Activated effector memory CD4-positive, alpha-beta T cell treated with anti-CD3 and anti-CD28 coated beads, Interleukin-2, amount 50 U/mL, for 16 hours (primary cell): ENCODE data around the gene PPP1R8.

ENCODE experiments used
- DNase-seq: peaks from one replicate; pipeline ENCODE4 v3.0.0-alpha.2; 2020

Gene PPP1R8

DNA sequence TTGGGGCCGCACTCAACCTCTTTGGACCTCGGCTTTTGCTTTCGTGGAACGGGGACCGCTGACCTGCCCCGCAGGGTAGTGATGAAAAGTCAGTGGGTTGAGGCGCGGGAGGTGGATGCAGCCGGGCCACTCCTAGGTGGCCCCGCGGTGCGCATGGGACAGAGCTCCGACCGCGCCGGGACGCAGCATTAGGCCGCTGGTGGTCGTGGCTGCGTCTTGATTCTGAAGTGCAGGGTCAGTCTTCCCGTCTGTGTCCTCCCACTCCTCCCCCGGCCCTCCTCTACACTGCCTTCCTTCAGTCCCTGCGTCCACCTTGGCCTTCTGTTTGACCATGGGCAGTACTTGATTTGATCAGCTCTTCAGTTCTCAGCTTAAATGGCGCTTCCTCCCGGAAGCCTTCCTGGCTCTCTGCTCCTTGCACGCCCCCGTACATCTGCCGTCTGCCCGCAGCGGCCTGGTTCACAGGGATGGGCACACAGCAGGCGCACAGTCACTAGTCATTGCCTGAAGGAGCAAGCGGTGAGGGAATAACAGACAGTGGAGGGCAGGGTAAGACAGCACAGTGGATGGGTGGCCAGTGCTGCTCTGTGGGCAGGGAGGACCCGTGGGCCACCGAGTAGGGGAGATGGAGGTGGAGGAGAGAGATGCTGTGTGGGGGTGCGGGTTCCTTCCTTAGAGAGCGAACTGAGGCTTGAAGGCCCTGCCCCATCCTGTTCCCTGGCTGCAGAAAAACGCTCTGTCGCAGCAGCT, 42.4 kb downstream of the PPP1R8 start:
- DNase-seq = peak; percentile 76

DNA sequence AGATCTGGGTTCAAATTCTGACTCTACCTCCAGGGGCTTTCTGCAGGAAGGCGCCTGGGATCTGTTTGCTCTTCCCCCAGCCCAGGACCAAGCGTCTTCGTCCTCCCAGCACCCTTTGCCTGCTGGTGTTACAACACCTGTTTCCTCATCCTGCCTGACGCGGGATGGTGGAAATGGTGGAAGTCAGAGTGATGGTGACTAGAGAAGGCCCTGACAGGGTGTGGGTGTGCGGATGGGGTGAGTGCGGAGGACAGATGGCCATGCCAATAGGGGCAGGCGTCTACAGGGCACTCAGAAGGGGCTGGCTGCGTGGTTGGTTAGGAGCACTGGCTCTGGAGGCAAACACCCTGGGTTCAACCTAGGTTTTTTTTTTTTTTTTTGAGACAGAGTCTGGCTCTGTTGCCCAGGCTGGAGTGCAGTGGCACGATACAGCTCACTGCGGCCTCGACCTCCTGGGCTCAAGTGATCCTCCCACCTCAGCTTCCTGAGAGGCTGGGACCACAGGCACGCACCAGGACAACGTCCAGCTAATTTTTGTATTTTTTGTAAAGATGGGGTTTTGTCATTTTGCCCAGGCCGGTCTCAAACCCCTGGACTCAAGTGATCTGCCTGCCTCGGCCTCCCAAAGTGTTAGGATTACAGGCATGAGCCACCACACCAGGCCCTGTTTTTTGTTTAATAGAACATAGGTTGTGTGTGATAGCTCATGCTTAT, 43.2 kb downstream of the PPP1R8 start:
- no peak for DNase-seq

DNA sequence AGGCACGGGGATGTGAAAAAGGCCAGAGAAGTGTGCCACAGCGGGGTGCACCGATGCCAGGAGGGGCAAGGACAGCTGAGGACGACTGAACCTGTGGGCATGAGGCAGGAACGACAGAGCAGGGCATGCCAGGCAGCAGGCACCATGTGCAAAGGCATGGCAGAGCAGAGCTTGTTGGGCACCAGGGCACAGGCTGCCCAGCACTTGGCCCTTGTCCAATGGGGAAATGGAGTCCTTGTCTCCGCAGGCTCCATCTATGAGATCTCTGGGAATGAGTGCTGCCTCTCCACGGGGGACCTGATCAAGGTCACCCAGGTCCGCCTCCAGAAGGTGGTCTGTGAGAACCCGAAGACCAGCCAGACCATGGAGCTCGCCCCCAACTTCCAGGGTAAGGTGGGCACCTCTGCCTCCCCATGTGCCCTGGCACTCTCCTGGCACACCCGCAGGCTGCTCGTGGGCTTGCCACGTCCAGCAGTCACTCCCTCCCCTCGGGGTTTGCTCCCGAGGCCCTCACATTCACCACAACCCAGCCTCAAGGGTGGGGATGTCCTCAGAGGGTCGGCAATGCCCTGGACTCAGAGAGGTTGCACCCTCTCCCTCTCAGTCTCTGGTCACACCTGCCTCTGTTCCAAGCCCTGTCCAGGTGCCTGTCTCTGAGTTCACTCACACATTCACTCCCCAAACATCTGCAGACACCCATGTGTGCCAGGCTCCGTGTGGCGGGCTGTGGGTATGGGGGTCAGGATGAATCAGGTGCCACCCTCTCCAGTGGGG, 45.9 kb downstream of the PPP1R8 start:
- DNase-seq = no peak

DNA sequence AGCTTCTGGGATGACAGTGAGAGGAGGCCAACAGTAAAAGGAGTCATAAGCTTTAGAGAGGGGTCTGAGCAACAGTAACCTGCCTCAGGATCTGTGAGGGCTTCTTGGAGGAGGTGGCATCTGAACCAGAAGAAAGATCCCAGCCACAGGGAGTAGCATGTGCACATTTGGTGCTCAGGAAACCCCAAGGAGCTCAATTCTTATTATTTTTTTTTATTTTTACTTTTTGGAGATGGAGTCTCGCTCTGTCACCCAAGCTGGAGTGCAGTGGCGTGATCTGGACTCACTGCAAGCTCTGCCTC, 46.5 kb downstream of the PPP1R8 start:
- no peak for DNase-seq

DNA sequence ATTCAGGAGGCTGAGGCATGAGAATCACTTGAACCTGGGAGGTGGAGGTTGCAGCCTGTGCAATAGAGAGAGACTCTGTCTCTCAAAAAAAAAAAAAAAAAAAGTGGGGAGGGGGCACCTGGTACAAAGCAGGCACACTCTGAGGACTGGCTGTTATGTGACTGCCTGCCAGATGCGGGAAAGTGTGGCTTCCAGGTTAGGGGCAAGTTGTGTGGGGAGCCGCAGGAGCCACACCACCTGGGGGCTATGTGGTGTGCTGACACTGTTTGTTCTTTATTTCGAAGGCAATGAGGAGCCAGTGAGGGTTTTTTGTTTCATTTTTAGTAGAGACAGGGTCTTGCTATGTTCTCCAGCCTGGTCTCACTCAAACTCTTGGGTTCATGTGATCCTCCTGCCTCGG, 47.5 kb downstream of the PPP1R8 start:
- DNase-seq = no peak

DNA sequence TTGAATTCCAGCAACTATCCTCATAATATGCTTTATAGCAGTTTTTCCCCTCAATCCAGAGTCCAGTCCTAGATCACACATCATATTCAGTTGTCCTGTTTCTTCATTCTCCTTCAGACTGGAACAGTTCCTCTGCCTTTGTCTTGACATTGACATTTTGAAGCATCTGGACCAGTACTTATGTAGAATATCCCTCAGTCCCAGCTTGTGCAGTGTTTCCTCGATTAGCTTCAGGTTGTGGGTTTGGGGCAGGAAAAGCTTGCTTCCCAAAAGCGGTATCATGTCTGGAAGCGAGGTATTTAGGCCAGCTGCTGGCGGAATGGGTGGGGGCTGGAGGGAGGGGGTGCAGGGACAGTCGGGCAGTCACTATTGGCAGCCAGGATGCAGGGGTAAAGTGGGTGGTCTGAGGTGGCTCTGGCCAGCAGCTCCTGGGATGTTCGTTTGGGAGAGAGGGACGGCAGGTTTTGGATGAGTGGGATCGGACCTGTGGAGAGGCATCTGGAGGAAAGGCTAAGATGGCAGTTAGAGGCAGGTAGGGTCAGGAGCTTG, 48.3 kb downstream of the PPP1R8 start:
- DNase-seq = no peak

DNA sequence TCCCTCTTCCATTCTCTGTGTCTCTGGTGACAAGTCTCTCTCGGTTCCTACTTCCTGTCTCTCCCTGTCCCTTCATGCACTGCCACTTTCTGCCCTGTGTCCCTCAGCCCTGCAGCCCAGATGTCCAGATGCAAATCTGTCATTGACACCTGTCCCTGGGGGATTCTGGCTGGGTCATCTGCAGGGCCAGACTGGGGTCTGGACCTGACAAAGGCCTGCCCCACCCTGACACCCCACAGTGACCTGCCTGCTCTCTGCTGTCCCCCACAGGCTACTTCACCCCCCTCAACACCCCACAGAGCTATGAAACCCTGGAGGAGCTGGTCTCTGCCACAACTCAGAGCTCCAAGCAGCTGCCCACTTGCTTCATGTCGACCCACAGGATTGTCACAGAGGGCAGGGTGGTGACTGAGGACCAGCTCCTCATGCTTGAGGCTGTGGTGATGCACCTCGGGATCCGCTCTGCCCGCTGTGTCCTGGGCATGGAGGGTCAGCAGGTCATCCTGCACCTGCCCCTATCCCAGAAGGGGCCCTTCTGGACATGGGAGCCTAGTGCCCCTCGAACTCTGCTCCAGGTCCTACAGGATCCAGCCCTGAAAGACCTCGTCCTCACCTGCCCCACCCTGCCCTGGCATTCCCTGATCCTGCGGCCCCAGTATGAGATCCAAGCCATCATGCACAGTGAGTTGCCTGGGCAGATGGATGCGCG, 48.9 kb downstream of the PPP1R8 start:
- DNase-seq = no peak

DNA sequence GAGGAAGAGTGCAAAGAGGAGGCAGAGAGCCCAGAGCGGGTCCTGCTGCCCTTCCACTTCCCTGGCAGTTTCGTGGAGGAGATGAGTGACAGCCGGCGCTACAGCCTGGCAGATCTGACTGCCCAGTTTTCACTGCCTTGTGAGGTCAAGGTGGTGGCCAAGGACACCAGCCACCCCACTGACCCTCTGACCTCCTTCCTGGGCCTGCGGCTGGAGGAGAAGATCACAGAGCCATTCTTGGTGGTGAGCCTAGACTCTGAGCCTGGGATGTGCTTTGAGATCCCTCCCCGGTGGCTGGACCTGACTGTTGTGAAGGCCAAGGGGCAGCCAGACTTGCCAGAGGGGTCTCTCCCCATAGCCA, 51.9 kb downstream of the PPP1R8 start:
- DNase-seq = no peak

DNA sequence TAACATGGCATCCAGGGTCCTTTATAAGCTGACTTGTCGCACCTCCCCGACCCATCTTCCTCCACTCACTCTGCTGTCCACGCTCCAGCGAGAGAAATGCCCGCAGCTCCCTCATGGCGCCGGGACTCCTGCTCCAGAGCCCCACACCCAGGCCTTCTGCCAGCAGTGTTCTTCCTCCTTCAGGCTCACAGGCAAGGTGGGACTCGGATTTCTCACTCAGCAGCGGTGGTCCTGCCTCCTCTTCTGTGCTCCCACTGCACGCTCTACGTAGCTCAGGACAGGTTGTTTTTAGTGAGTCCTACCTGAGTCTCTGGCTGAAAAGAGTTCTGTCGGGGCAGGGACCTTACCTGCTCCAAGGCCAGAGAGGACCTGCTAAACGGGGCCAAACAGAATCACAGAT, 53.0 kb downstream of the PPP1R8 start:
- no peak for DNase-seq

DNA sequence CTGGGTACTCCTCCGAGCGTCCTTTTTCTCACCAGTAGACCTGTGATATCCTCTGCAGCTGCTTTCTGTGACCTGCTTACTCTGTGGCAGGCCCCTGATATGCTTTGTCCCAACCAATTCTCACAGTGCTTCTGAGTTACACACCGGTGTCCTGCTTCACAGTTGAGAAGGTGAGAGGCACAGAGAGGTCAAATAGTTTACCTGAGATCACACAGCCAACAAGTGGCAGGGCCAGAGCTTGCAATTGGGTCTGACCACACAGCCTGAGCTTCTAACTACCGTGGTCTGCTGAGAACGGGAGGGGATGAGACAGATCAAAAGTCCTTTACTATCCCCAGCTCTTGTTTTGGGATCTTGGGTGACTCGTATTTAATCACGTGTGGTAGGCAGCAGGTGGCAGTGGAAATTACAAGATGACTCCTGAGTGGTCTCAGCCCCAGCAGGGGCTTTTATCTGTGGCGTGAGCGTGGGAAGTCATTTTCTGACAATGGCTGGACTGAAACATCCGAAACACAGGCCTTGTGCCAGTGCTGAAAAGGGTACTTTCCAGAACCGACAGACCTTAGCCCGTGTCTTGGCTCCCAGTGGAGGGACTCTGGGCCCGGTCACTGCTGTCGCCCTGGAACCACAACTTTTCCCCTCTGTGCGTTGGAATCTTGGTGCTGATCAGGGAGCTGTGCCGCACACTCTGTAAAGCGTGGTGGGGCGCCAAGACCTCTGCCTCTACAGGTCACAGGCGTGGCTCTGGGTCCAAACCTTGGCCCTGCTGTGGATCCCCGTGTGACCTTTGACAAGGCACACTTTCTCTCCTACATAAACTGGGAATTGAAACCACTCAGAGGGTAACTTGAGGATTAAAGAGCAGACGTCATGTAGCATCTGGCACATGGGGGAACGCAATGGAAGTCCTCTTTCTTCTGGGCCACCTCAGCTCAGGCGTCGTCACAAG, 53.7 kb downstream of the PPP1R8 start:
- no peak for DNase-seq

DNA sequence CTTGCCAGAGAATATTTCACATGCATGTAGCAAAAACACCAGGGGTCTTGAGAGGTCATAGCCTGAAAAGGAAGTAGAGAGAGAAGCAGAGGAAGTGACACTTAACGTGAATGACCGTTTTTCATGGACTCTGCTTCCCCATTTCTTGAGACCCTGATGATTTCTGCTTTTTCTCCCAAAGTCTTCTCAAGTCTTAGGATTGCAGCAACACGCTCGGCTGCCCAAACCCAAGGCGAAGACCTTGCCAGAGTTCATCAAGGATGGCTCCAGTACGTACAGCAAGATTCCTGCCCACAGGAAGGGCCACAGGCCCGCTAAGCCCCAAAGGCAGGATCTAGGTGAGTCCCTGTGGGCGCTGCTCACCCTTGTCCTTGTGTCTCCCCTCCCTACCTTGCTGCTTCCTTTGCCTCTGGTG, 54.5 kb downstream of the PPP1R8 start:
- no peak for DNase-seq

DNA sequence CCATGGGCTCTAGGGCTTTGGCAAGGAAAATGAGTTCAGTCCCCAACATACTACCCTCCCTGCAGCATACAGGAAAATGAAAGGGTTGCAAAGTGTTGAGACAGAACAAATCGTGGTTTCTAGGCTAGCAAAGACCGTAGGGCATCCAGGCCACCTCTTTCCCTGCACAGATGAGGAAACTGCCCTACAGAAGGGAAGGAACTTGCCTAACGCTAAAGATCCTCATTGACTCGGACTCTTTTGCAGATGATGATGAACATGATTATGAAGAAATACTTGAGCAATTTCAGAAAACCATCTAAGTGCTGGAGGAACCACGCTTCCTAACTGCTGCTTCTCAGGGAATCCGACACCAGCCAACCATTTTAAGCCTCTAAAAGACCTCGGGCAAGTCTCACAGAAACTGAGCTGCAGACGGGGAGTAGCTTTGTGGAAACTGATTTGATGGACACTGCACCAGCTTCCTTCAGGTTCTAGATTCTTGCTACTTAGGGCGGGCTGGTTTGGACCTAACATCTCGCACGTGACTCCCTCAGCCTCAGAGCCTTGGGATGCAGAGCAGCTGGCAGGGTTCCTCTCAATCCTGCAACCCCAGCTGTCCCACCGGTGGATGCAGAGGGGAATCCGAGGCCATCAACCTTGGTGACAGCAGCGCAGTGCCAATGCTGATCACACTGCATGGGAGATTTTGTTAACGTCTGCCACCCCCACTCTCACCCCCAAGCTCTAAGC, 55.2 kb downstream of the PPP1R8 start:
- DNase-seq = no peak

DNA sequence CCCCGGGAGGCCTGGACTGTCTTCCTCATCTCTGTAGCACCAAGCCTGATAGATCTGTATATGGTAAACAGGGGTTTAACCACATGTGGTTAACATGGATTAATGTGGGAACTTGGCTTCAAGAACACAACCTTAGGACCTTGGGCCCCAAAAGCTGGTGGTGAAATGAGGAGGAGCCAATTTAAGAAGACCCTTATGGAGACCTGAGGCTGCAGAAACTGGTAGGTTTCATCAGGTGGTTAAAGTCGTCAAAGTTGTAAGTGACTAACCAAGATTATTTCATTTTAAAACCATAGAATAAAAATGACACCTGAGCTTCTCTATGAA, 55.7 kb downstream of the PPP1R8 start:
- no peak for DNase-seq

DNA sequence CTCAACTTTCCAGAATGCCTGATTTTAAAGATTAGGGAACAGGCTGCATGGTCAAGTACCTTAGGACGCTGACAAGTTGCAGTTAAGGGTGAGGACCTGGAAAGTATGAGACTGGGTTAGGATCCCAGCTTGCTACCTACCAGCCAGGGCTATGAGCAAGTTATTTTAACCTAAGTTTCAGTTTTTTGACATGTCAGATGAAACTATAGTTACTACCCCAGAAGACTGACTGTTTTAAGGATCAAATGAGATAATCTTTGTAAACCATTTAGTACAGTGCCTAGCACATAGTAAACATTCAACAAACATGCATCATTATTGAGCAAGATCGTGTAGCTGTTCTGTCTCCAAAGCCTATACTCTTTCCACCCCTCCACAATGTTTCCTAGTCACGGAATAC, 56.2 kb downstream of the PPP1R8 start:
- no peak for DNase-seq

DNA sequence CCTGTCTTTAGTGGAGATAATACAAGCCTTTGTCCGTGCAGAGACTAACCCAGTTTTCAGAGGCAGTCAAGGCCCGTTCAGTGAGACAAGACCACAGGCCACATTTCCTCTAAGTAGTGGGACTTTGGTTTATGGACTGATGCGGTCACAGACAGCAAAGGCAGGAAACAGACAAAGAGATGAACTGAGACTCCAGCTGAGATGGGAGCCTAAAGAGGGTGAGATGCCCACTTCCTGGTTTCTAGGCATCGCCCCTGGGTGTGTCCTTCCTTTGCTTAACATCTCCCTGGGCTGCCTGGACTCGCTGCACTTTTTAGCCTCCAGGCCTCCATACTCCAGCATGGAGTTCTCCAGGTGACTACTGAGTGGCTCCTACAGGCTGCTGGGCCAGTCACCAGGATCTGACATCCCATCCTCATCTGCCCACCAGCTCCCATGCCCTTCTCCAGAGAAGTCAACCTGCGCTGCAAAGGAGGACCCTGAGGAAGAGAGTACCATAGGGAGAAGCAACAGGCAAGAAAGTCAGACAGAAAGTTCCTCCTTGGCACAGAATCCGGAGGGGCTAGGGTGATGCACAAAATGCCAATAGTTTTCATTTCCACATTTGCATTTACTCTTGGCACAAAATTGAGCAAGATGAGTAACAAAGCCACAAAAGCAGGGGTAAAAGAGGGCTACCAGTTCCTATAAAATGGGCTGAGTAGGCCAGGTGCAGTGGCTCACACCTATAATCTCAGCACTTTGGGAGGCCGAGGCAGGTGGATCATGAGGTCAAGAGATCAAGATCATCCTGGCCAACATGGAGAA, 56.8 kb downstream of the PPP1R8 start:
- peak; percentile 72 for DNase-seq

DNA sequence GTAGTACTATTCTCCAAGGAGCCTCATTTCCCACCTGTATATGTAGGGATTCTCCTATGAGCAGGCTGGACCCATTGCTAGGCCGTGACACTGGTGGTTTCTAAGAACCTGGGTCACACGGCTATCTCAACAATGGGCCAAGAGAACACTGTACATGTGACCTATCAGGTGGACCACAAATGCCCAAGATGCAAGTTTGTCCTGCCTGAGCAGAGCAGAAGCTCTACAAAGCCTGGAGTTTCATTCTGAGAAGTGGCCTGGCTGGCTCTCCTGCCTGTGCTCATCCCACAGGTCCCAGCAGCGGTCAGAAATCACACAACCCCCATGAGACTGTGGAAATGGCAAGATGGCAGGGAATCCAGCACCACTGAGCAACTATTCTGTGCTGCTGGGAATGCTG, 58.9 kb downstream of the PPP1R8 start:
- DNase-seq = no peak

DNA sequence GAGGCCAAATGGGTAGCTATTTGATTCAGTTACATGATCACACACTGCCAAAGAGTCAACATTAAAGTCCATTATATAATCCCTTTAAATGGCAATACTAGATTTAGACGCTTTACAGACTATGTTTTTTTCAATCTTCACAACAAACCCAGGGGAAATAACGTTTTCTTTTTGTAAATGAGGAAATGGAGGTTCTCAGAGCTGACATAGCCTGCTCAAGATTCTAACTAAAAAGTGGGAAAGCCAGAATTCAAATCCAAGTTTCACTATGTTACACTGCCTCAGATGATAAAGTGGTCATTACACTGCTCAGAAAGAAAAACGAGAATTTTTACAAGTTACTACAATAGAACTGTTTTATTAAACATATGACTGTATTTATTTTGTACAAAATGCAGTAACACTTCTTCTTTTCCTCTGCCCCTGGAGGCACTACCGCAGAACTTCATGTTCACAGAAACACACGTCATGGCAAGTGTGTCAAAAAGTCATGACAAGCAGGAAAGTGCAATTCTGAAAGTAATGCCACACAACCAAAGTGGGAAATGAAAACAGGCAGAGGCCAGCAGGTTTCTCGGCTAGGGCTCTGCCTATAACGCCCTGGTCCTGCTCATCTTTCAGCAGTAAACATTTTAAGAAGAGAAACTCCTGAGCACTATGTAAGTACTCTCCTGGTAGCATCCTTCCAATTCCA, 60.8 kb downstream of the PPP1R8 start:
- DNase-seq = peak; percentile 71

DNA sequence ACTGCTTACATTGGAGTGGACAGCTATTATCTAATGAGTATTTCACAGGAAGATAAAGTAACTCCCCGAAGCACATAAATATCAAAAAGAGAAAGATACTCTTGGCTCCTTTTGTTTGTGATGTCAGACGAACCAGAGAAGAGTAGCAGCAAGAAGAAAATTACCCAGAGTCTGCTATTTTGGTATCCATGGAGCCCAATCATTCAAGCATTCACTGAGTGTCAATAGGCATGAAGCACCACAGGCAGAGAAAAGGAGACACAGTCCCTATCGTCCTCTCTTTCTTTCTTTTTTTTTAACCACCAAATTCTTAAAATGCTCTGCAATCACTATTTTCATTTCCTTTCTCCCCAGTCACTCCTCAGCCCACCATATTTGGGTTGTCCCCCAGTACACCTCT, 63.9 kb downstream of the PPP1R8 start:
- DNase-seq = no peak
